IMR-90 (cell line): Measurements from ENCODE around the gene HNRNPA1L2.

Experiments used
- CEBPB ChIP-seq: IDR thresholded peaks from 2 replicates; pipeline ENCODE4 v1.6.1; 2012; ENCODE audit warnings: low read depth, low read length, improper control_type of control experiment
- CHD1 ChIP-seq: IDR thresholded peaks from 2 replicates; pipeline ENCODE4 v1.6.1; 2012; ENCODE audit warnings: low read depth, low read length, improper control_type of control experiment
- CTCF ChIP-seq: conservative IDR thresholded peaks from 2 replicates; pipeline ENCODE4 v1.5.1; 2012; ENCODE audit warnings: mild to moderate bottlenecking, low read depth, low read length, improper control_type of control experiment
- MXI1 ChIP-seq: IDR thresholded peaks from 2 replicates; pipeline ENCODE4 v1.6.1; 2012; ENCODE audit warnings: low read depth, mild to moderate bottlenecking, low read length, moderate library complexity, borderline replicate concordance
- NFE2L2 ChIP-seq: fragments of 150-350 bp; IDR thresholded peaks from 2 replicates; pipeline ENCODE4 v1.6.1; 2016; ENCODE audit warnings: low read depth, mild to moderate bottlenecking, low read length
- POLR2A ChIP-seq: IDR thresholded peaks from 2 replicates; pipeline ENCODE4 v1.6.1; 2012; ENCODE audit warnings: mild to moderate bottlenecking, low read depth, low read length
- RAD21 ChIP-seq: IDR thresholded peaks from 2 replicates; pipeline ENCODE4 v1.6.1; 2012; ENCODE audit warnings: low read length, improper control_type of control experiment
- TF ChIP-seq, protein P1 (sequence below): fragments of 150-350 bp; IDR thresholded peaks from 2 replicates; pipeline ENCODE4 v1.6.1; 2017; ENCODE audit warnings: mild to moderate bottlenecking, antibody characterized with exemption, low read length, low read depth

- TF ChIP-seq CTCF (no peak), CHD1 (no peak), POLR2A (no peak), CEBPB (no peak), NFE2L2 (no peak), RAD21 (no peak), MXI1 (no peak)
- TF ChIP-seq, protein P1, sequence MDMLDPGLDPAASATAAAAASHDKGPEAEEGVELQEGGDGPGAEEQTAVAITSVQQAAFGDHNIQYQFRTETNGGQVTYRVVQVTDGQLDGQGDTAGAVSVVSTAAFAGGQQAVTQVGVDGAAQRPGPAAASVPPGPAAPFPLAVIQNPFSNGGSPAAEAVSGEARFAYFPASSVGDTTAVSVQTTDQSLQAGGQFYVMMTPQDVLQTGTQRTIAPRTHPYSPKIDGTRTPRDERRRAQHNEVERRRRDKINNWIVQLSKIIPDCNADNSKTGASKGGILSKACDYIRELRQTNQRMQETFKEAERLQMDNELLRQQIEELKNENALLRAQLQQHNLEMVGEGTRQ: peak; percentile 36
Measured at GRCh38 chr13:52615812-52616211, 26.4 kb upstream of the HNRNPA1L2 start.
